Measurements from ENCODE around the gene ADSL.
A peak's percentile ranks its signal among the peaks of the same experiment; 100 is the strongest.

ADSL gene

DNA sequence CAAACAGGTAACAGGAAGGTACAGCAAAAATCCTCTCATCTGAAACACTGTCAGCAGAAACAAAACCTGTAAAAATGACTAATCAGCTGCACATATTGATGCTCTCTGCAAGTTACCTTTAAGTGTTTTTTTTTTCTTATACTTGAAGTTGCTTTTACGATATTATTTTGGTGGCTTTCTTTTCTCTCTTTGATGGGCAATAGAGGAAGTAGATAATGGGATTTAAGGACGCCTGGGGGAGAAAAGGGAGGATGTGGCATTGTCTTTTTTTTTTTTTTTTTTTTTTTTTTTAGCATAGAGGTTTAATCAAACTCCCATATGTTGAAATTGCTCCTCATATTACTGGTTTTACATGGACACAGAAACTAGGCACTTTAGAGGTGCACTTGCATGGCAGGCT is 11.4 kb upstream of the ADSL start:
- no peak overlapping the region for H3K27ac ChIP-seq
- TF ChIP-seq, protein P1, sequence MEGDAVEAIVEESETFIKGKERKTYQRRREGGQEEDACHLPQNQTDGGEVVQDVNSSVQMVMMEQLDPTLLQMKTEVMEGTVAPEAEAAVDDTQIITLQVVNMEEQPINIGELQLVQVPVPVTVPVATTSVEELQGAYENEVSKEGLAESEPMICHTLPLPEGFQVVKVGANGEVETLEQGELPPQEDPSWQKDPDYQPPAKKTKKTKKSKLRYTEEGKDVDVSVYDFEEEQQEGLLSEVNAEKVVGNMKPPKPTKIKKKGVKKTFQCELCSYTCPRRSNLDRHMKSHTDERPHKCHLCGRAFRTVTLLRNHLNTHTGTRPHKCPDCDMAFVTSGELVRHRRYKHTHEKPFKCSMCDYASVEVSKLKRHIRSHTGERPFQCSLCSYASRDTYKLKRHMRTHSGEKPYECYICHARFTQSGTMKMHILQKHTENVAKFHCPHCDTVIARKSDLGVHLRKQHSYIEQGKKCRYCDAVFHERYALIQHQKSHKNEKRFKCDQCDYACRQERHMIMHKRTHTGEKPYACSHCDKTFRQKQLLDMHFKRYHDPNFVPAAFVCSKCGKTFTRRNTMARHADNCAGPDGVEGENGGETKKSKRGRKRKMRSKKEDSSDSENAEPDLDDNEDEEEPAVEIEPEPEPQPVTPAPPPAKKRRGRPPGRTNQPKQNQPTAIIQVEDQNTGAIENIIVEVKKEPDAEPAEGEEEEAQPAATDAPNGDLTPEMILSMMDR (IDR thresholded peaks at IDR 0.05) = no peak
- no peak for TF ChIP-seq ZFX (IDR thresholded peaks at IDR 0.05; ENCODE audit: borderline replicate concordance)

DNA sequence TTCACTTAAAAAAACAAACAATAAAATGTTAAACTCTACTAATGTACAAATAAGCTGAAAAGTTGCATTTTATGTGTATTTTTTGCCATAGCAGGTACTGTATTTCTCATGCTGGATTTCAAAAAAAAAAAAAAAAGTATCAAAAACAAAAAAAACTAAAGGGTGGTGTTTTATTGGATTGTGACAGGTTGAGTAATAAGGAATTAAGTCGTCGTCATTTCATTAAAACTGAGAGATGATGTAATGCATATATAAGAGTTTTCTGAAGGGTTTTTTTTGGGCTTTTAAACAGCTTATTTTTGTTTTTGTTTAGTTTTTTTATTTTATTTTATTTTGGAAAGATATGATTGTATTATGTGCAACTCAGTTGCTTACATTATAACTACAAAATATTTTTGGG is 10.9 kb upstream of the ADSL start:
- TF ChIP-seq, protein P1 (IDR thresholded peaks at IDR 0.05) = no peak
- no peak for TF ChIP-seq ZFX (IDR thresholded peaks at IDR 0.05; ENCODE audit: borderline replicate concordance)
- H3K27ac ChIP-seq = no peak overlapping the region

DNA sequence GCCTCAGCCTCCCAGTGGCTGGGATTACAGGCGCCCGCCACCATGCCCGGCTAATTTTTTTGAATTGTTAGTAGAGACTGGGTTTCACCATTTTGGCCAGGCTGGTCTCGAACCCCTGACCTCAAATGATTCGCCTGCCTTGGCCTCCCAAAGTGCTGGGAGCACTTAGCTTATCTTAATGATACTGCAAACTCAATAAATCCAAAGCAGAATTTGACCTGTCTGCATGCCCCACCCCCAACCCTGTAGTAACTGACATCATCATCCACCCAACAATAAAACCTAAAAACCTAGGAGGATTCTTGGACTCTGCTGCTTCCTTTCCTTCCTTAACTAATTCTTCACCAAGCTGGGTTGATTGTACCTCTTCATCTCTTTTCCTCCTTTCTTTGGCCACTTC is 6.3 kb upstream of the ADSL start:
- TF ChIP-seq, protein P1 (IDR thresholded peaks at IDR 0.05) = no peak
- TF ChIP-seq ZFX (IDR thresholded peaks at IDR 0.05; ENCODE audit: borderline replicate concordance) = no peak
- no peak overlapping the region for H3K27ac ChIP-seq

DNA sequence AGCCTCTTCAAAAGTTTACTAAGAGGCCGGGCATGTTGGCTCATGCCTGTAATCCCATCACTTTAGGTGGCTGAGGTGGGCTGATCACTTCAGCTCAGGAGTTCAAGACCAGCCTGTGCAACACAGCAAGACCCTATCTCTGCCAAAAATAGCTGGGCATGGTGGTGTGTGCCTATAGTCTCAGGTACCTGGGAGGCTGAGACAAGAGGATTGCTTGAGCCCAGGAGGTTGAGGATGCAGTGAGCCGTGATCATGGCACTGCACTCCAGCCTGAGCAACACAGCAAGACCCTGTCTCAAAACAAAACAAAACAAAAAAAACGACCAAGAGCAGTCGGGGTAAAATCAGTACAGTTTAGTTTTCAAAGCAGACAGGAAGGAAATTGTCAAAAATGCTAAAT is 4.7 kb upstream of the ADSL start:
- no peak overlapping the region for H3K27ac ChIP-seq
- TF ChIP-seq, protein P1 (IDR thresholded peaks at IDR 0.05) = no peak
- TF ChIP-seq ZFX (IDR thresholded peaks at IDR 0.05; ENCODE audit: borderline replicate concordance) = no peak

DNA sequence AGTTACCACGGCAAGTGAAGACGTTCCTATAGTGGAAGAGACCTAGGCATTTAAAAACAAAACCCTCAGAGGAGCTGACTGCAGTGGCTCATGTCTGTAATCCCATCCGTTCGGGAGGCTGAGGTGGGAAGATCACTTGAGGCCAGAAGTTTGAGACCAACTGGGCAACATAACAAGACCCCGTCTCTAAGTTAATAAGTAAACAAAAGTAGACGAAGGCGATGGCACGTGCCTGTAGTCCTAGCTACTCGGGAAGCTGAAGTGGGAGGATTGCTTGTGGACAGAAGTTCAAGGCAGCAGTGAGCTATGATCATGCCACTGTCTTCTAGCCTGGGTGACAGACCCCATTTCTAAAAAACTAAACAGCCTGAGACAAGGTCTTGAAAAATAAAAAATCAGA is 3.8 kb upstream of the ADSL start:
- H3K27ac ChIP-seq = no peak overlapping the region
- no peak for TF ChIP-seq ZFX (IDR thresholded peaks at IDR 0.05; ENCODE audit: borderline replicate concordance)
- TF ChIP-seq, protein P1 (IDR thresholded peaks at IDR 0.05) = no peak

DNA sequence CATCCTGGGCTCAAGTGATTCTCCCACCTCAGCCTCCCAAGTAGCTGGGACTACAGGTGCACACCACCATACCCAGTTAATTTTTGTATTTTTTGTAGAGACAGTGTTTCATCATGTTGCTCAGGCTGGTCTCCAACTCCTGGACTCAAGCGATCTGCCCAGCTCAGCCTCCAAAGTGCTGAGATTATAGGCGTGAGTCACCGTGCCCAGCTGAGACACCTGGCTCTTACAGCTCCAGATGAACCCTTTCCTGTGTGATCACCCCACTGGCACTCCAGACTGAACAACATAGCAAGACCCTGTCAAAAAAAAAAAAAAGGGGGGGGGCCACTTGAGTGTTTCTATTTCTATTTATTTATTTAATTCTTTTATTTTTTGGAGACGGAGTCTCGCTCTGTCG is 1.0 kb upstream of the ADSL start:
- TF ChIP-seq ZFX (IDR thresholded peaks at IDR 0.05; ENCODE audit: borderline replicate concordance) = no peak
- TF ChIP-seq, protein P1 (IDR thresholded peaks at IDR 0.05) = no peak

DNA sequence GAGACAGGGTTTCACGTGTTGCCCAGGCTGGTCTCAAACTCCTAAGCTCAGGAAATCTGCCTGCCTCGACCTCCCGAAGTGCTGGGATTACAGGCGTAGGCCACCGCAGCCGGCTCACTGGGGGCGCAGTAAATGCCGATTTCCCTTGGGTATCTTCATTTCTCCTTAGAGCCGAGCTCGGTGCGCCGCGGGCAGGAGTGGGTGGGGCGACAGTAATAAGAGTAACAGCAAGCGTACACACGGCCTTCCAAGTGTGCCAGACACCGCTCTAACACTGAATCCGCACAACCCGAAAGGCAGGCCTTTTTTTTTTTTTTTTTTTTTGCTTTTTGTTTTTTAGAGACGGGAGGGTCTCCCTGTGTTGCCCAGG is 500 bp upstream of the ADSL start:
- TF ChIP-seq, protein P1 (IDR thresholded peaks at IDR 0.05) = no peak
- no peak for TF ChIP-seq ZFX (IDR thresholded peaks at IDR 0.05; ENCODE audit: borderline replicate concordance)
- H3K27ac ChIP-seq = peak overlapping the region; percentile 91

More for the DNA sequence above, 1.0 kb upstream of the ADSL start:
- H3K27ac ChIP-seq = peak overlapping the region; percentile 91

Measured in 22Rv1 (cell line).